Panc1 (cell line): ENCODE results near the gene TADA2B. TPM values are rescaled to one million over a fixed set of nuclear protein-coding genes. Genes with fewer than 3 reads are reported as not detected.

Experiments used
- ATAC-seq: fragments of 200-7000 bp; cut with Tn5 transposase; 2 replicates; pipeline ENCODE4 v1.9.1; 2020; ENCODE audit warnings: mild to moderate bottlenecking, moderate library complexity
- BruUV-seq: library from RNA; stranded (reverse); fragments of 400-500 nt; replicated peaks from 2 replicates; lab custom pipeline; 2021; lab: Mats Ljungman, UMichigan
- CTCF ChIA-PET: fragments of 300-600 bp; sonication (Branson Sonifier 250); formaldehyde crosslinking; loops from one replicate; lab custom pipeline; 2022; ENCODE audit warnings: antibody characterized with exemption; lab: Charles Lee
- POLR2A ChIA-PET: fragments of 300-600 bp; sonication (Branson Sonifier 250); formaldehyde crosslinking; loops from one replicate; lab custom pipeline; 2022; ENCODE audit warnings: antibody characterized with exemption; lab: Charles Lee
- DNase-seq: peaks from one replicate; pipeline ENCODE4 v3.0.0-alpha.2; 2010; ENCODE audit warnings: low read depth, low spot score
- H3K27ac ChIP-seq: 2 replicates; pipeline ENCODE4 v1.5.1; 2011; ENCODE audit warnings: mild to moderate bottlenecking, low read length, inconsistent platforms
- H3K27me3 ChIP-seq: fragments of 200-500 bp; sonication (Bioruptor generic); 2 replicates; pipeline ENCODE4 v1.6.0; 2014; ENCODE audit warnings: low read length, inconsistent platforms; ENCODE audit not compliant: control insufficient read depth, insufficient read depth
- H3K36me3 ChIP-seq: fragments of 200-500 bp; sonication (Bioruptor generic); 2 replicates; pipeline ENCODE4 v1.5.1; 2014; ENCODE audit warnings: inconsistent platforms, mild to moderate bottlenecking, low read length, moderate library complexity; ENCODE audit not compliant: control insufficient read depth, insufficient read depth
- H3K4me1 ChIP-seq: 2 replicates; pipeline ENCODE4 v1.5.1; 2011; ENCODE audit warnings: inconsistent platforms, mild to moderate bottlenecking, low read length, moderate library complexity; ENCODE audit not compliant: control insufficient read depth, insufficient read depth
- H3K4me3 ChIP-seq, 2 experiments: 2 replicates each; pipeline ENCODE4 v1.5.1; 2011 to 2012; ENCODE audit warnings: low read depth in 2 of 2, low read length in 2 of 2, mild to moderate bottlenecking in 2 of 2, inconsistent platforms in 1 of 2, moderate library complexity in 1 of 2
- H3K9me3 ChIP-seq: fragments of 200-500 bp; sonication (Bioruptor generic); 2 replicates; pipeline ENCODE4 v1.5.1; 2014; ENCODE audit warnings: low read depth, mild to moderate bottlenecking, inconsistent platforms, low read length, moderate library complexity; ENCODE audit not compliant: control insufficient read depth, insufficient read depth
- CTCF ChIP-seq: fragments of 450-650 bp; IDR thresholded peaks from 2 replicates; pipeline ENCODE4 v1.5.1; 2017; ENCODE audit warnings: mild to moderate bottlenecking
- POLR2AphosphoS5 ChIP-seq: IDR thresholded peaks from 2 replicates; pipeline ENCODE4 v1.6.1; 2012; ENCODE audit warnings: mild to moderate bottlenecking, low read depth, low read length, moderate library complexity
- SIN3A ChIP-seq: IDR thresholded peaks from 2 replicates; pipeline ENCODE4 v1.6.1; 2012; ENCODE audit warnings: low read depth, mild to moderate bottlenecking, low read length, moderate library complexity, borderline replicate concordance; ENCODE audit not compliant: insufficient read depth
- TCF7L2 ChIP-seq: IDR thresholded peaks from 2 replicates; pipeline ENCODE4 v1.6.1; 2011; ENCODE audit warnings: mild to moderate bottlenecking, low read depth, low read length, inconsistent platforms
- in situ Hi-C: cut with HindIII; loops from 2 replicates; pipeline ENCODE4 v1.10.0; 2016; ENCODE audit warnings: low sequenced_read_pairs, low pct_unique_long_range_greater_than_20kb
- intact Hi-C: fragments of 100-400 bp; cut with micrococcal nuclease; formaldehyde crosslinking; loops from one replicate; pipeline ENCODE4 v1.10.0; 2022; ENCODE audit not compliant: unreplicated experiment
- total RNA-seq: library from RNA; stranded (reverse); gene quantifications from one replicate; pipeline ENCODE4 v1.2.1, GENCODE V29; 2021; ENCODE audit not compliant: unreplicated experiment
- TF ChIP-seq, protein P1 (sequence below), 2 experiments: IDR thresholded peaks; 2 replicates each; pipeline ENCODE4 v1.6.1; 2011 to 2012; ENCODE audit warnings: low read depth in 2 of 2, control low read depth in 1 of 2, low read length in 1 of 2, mild to moderate bottlenecking in 1 of 2, moderate library complexity in 1 of 2; ENCODE audit not compliant: insufficient read depth in 1 of 2

TADA2B gene
- total RNA-seq, 1 experiment from 2014 or later: 17.6 TPM

DNA sequence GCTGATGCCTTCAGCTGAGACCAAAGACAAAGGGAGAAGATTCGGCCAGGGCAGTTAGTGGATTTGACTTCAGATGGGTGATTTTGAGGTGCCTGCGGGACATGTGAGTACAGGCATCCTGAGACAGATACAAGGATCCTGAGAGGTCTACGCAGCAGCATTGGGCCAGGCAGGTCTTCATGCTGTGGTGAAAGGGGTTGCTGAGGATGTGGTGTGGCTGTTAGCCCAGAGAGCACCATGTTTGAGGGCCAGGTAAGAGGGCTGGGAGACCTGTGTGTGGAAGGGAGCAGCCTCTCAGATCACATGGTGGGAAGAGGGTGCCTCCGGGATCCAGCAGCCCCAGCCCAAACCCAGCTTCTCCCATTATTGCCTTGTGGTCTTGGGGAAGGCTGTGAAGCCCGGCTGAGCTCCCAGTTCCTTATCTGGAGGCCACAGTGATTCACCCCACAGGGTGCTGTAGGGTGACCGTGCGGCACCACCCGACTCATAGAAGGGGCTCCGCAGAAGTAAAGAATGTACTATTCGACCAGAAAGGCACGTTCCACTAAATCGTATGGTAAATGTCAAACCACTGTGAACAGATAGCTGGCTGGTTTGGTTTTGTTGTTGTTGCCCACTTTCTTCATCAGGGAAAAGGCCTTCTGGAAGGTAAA is 27.7 kb upstream of the TADA2B start:
- BruUV-seq: no TSS peak
- TF ChIP-seq, protein P1, sequence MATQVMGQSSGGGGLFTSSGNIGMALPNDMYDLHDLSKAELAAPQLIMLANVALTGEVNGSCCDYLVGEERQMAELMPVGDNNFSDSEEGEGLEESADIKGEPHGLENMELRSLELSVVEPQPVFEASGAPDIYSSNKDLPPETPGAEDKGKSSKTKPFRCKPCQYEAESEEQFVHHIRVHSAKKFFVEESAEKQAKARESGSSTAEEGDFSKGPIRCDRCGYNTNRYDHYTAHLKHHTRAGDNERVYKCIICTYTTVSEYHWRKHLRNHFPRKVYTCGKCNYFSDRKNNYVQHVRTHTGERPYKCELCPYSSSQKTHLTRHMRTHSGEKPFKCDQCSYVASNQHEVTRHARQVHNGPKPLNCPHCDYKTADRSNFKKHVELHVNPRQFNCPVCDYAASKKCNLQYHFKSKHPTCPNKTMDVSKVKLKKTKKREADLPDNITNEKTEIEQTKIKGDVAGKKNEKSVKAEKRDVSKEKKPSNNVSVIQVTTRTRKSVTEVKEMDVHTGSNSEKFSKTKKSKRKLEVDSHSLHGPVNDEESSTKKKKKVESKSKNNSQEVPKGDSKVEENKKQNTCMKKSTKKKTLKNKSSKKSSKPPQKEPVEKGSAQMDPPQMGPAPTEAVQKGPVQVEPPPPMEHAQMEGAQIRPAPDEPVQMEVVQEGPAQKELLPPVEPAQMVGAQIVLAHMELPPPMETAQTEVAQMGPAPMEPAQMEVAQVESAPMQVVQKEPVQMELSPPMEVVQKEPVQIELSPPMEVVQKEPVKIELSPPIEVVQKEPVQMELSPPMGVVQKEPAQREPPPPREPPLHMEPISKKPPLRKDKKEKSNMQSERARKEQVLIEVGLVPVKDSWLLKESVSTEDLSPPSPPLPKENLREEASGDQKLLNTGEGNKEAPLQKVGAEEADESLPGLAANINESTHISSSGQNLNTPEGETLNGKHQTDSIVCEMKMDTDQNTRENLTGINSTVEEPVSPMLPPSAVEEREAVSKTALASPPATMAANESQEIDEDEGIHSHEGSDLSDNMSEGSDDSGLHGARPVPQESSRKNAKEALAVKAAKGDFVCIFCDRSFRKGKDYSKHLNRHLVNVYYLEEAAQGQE (IDR thresholded peaks at IDR 0.05; ENCODE audit: insufficient read depth in 1 of 2, low read depth in 2 of 2, low read length in 1 of 2): no peak
- TF ChIP-seq CTCF (no peak), POLR2AphosphoS5 (no peak), SIN3A (no peak), TCF7L2 (no peak)
- H3K36me3 ChIP-seq: peaks cover 8% of the 10 kb centered on the region; the same call in 1 of the 2 replicates
- H3K27me3 ChIP-seq: no peaks in the 10 kb centered on the region
- no peak overlapping the region for H3K27ac ChIP-seq
- ATAC-seq (no peak), DNase-seq (no peak)
- peaks cover 7% of the 10 kb centered on the region for H3K4me1 ChIP-seq
- intact Hi-C loops: no loop called here
- no peaks in the 10 kb centered on the region for H3K9me3 ChIP-seq
- POLR2A ChIA-PET: interaction anchor here (0.8 kb wide), 1 partner anchor 854 kb away, joined by 3 read pairs; no protein-coding TSS in a partner anchor
- CTCF ChIA-PET: no interaction called here
- H3K4me3 ChIP-seq: no peak overlapping the region
- in situ Hi-C loops: no loop called here

DNA sequence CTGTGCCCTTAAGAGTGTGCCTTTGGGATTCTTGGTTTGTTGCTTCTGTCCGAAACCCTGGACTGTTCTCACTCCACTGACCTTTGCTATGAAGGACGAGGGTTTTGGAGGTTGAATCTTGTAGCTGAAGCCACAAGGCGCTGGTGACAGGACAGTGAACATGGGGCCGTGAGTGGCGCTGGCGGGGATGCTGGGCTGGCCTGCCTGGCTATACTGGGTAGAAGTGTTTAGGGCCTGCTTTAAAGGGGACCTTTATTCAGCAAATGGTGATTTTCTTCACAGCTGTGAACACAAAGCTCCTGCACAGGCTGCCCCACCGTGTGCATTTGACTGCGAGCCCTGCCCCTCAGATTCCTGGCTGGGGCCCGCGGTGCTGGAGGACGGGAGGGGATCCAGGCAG is 27.1 kb upstream of the TADA2B start:
- in situ Hi-C loops (no loop called here), intact Hi-C loops (no loop called here)
- H3K27ac ChIP-seq: no peak overlapping the region
- no peak overlapping the region for H3K4me3 ChIP-seq
- ChIA-PET CTCF (no interaction called here), POLR2A (interaction anchor here (0.8 kb wide), 1 partner anchor 854 kb away, joined by 3 read pairs; no protein-coding TSS in a partner anchor)
- H3K9me3 ChIP-seq: no peaks in the 10 kb centered on the region
- no peak for ATAC-seq
- H3K27me3 ChIP-seq: no peaks in the 10 kb centered on the region
- BruUV-seq: no TSS peak
- peaks cover 12% of the 10 kb centered on the region for H3K4me1 ChIP-seq
- no peak for TF ChIP-seq SIN3A
- TF ChIP-seq, protein P1 (IDR thresholded peaks at IDR 0.05; ENCODE audit: insufficient read depth in 1 of 2, low read depth in 2 of 2, low read length in 1 of 2): no peak
- no peak for TF ChIP-seq POLR2AphosphoS5
- TF ChIP-seq CTCF: no peak
- no peak for TF ChIP-seq TCF7L2
- DNase-seq: no peak
- peaks cover 8% of the 10 kb centered on the region; the same call in 1 of the 2 replicates for H3K36me3 ChIP-seq
